PC-9 (cell line): ENCODE results near the gene LCN6.
"Not testable (repeated sequence)": the region's sequence is repeated elsewhere in the genome, so short reads cannot be mapped to it uniquely, and the experiment has no call there.

ENCODE experiments used
- CTCF ChIP-seq: fragments of 200-600 bp; sonication (generic); conservative IDR thresholded peaks from 2 replicates; pipeline ENCODE4 v1.6.1; 2017; ENCODE audit warnings: mixed run types, antibody characterized with exemption, mild to moderate bottlenecking, moderate library complexity
- EZH2 ChIP-seq: fragments of 200-600 bp; sonication (generic); IDR thresholded peaks from 2 replicates; pipeline ENCODE4 v1.8.0; 2017; ENCODE audit warnings: antibody characterized with exemption, low read depth

- TF ChIP-seq CTCF, EZH2: not testable (repeated sequence)
Measured at GRCh38 chr9:136786983-136787382, 38.7 kb upstream of the LCN6 start.
